Bone marrow (tissue), 2 donors: ENCODE results near the gene FAM25C.
"Not testable (repeated sequence)": the region's sequence is repeated elsewhere in the genome, so short reads cannot be mapped to it uniquely, and the experiment has no call there.

Source experiments
- DNase-seq, 2 donors: peaks; one replicate each; lab custom pipeline; 2025; lab: John Stamatoyannopoulos, UW

FAM25C gene

DNA sequence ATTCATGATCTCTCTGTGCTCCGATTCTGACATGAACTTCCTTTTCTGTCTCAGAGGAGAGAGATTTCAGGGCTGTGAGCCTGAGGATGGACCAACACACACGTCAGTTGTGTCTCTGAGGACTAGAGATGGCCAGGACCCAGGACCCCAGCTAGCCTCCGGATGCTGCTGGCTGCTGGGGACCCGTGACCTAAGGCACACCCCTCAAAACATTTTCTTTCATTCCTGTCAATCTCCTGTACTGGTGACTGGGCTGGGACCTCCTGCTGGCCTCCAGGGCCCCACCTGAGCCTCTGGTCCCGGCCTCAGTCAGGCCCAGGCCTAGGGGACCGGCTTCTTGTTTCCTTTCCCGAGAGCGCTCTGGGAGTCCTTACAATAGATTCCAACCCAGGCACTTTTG lies 42.4 kb downstream of the FAM25C start:
- not testable (repeated sequence) for DNase-seq

DNA sequence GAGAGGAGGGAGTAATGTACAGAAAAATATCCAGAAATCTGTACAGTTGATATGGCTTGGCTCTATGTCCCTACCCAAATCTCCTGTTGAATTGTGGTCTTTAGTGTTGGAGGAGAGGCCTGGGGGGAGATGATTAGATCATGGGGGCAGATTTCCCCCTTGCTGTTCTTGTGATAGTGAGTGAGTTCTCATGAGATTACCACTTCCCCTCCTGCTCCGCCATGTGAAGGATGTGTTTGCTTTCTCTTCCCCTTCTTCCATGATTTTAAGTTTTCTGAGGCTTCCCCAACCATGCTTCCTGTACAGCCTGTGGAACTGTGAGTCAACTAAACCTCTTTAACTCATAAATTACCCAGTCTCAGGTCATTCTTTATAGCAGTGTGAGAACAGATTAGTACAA lies 52.2 kb downstream of the FAM25C start:
- DNase-seq: not testable (repeated sequence)
